ENCODE measurements around the gene PTPRT. TPM values are rescaled to one million over a fixed set of nuclear protein-coding genes. Genes with fewer than 3 reads are reported as not detected.

The PTPRT gene
- total RNA-seq, 4 donors from 2014 or later = under 0.01 to 0.64 (median 0.40) TPM

GRCh38 chr20:42862446-42862845 is 327.3 kb downstream of the PTPRT start:
- WGBS, 2 donors (ENCODE audit: low coverage in 1 of 2) = 11 to 54% methylated on average over 3 to 5 of the region's 5 CpGs
- intact Hi-C loops (cut with DNase I; ENCODE audit: low total_unique reads) = no loop called here
- Histone ChIP-seq H3K27me3 (no peaks in the 10 kb centered on the region), H3K4me3 (no peak overlapping the region), H3K9me3 (no peaks in the 10 kb centered on the region), H3K27ac (no peak overlapping the region), H3K36me3 (no peaks in the 10 kb centered on the region), H3K4me1 (no peaks in the 10 kb centered on the region)
- in situ Hi-C loops (cut with MboI; ENCODE audit: low pct_ligation_motif_present in 1 of 4, low pct_unique_long_range_greater_than_20kb in 1 of 4, low sequenced_read_pairs in 3 of 4) = no loop called here
- TF ChIP-seq POLR2AphosphoS5 (IDR thresholded peaks at IDR 0.05) (no peak), CTCF (IDR thresholded peaks at IDR 0.05) (no peak), EP300 (IDR thresholded peaks at IDR 0.05; ENCODE audit: low read depth) (no peak), POLR2A (IDR thresholded peaks at IDR 0.05) (no peak)
- no peak for DNase-seq

- H3K27me3 ChIP-seq = no peaks in the 10 kb centered on the region
- H3K27ac ChIP-seq = no peak overlapping the region
- H3K36me3 ChIP-seq = no peaks in the 10 kb centered on the region
- no peak overlapping the region for H3K4me3 ChIP-seq
- intact Hi-C loops (cut with DNase I; ENCODE audit: low total_unique reads) (no loop called here), in situ Hi-C loops (cut with MboI; ENCODE audit: low pct_ligation_motif_present in 1 of 4, low pct_unique_long_range_greater_than_20kb in 1 of 4, low sequenced_read_pairs in 3 of 4) (no loop called here)
- no peaks in the 10 kb centered on the region for H3K4me1 ChIP-seq
- no peak for TF ChIP-seq POLR2AphosphoS5 (IDR thresholded peaks at IDR 0.05)
- no peak for TF ChIP-seq POLR2A (IDR thresholded peaks at IDR 0.05)
- TF ChIP-seq EP300 (IDR thresholded peaks at IDR 0.05; ENCODE audit: low read depth) = no peak
- no peak for TF ChIP-seq CTCF (IDR thresholded peaks at IDR 0.05)
- 57 to 67% methylated on average over 5 to 7 of the region's 7 CpGs for WGBS, 2 donors (ENCODE audit: low coverage in 1 of 2)
- no peaks in the 10 kb centered on the region for H3K9me3 ChIP-seq
- no peak for DNase-seq
Measured at GRCh38 chr20:42857446-42857845, 332.3 kb downstream of the PTPRT start.

- 35 to 60% methylated on average over 1 of the region's 1 CpG for WGBS, 2 donors (ENCODE audit: low coverage in 1 of 2)
- H3K4me3 ChIP-seq = no peak overlapping the region
- no peak overlapping the region for H3K27ac ChIP-seq
- in situ Hi-C loops (cut with MboI; ENCODE audit: low pct_ligation_motif_present in 1 of 4, low pct_unique_long_range_greater_than_20kb in 1 of 4, low sequenced_read_pairs in 3 of 4) = no loop called here
- intact Hi-C loops (cut with DNase I; ENCODE audit: low total_unique reads) = no loop called here
- no peaks in the 10 kb centered on the region for H3K9me3 ChIP-seq
- no peak for DNase-seq
- no peaks in the 10 kb centered on the region for H3K27me3 ChIP-seq
- H3K4me1 ChIP-seq = no peaks in the 10 kb centered on the region
- no peaks in the 10 kb centered on the region for H3K36me3 ChIP-seq
- no peak for TF ChIP-seq CTCF (IDR thresholded peaks at IDR 0.05)
- TF ChIP-seq POLR2AphosphoS5 (IDR thresholded peaks at IDR 0.05) = no peak
- no peak for TF ChIP-seq POLR2A (IDR thresholded peaks at IDR 0.05)
- no peak for TF ChIP-seq EP300 (IDR thresholded peaks at IDR 0.05; ENCODE audit: low read depth)
Measured at GRCh38 chr20:42855896-42856295, 333.8 kb downstream of the PTPRT start.

- in situ Hi-C loops (cut with MboI; ENCODE audit: low pct_ligation_motif_present in 1 of 4, low pct_unique_long_range_greater_than_20kb in 1 of 4, low sequenced_read_pairs in 3 of 4) (no loop called here), intact Hi-C loops (cut with DNase I; ENCODE audit: low total_unique reads) (no loop called here)
- no peak for TF ChIP-seq POLR2A (IDR thresholded peaks at IDR 0.05)
- TF ChIP-seq EP300 (IDR thresholded peaks at IDR 0.05; ENCODE audit: low read depth) = no peak
- no peak for TF ChIP-seq CTCF (IDR thresholded peaks at IDR 0.05)
- TF ChIP-seq POLR2AphosphoS5 (IDR thresholded peaks at IDR 0.05) = no peak
Measured at GRCh38 chr20:42852691-42853090, 337.0 kb downstream of the PTPRT start.

More at GRCh38 chr20:42852691-42853090, 337.0 kb downstream of the PTPRT start:
- H3K9me3 ChIP-seq = no peaks in the 10 kb centered on the region
- no peaks in the 10 kb centered on the region for H3K4me1 ChIP-seq
- no peaks in the 10 kb centered on the region for H3K27me3 ChIP-seq
- H3K4me3 ChIP-seq = no peak overlapping the region
- DNase-seq = no peak
- H3K27ac ChIP-seq = no peak overlapping the region
- no peaks in the 10 kb centered on the region for H3K36me3 ChIP-seq

All from transverse colon (tissue), 4 donors.